GM19025 (cell line): ENCODE measurements around the gene RUFY2.
"Not testable (repeated sequence)": the region's sequence is repeated elsewhere in the genome, so short reads cannot be mapped to it uniquely, and the experiment has no call there.

Experiments
- ATAC-seq: cut with Tn5 transposase; IDR thresholded peaks from one replicate; pipeline ENCODE4 v1.9.1; 2021; ENCODE audit warnings: mild to moderate bottlenecking, low read depth, moderate library complexity; ENCODE audit not compliant: unreplicated experiment

Gene RUFY2

DNA sequence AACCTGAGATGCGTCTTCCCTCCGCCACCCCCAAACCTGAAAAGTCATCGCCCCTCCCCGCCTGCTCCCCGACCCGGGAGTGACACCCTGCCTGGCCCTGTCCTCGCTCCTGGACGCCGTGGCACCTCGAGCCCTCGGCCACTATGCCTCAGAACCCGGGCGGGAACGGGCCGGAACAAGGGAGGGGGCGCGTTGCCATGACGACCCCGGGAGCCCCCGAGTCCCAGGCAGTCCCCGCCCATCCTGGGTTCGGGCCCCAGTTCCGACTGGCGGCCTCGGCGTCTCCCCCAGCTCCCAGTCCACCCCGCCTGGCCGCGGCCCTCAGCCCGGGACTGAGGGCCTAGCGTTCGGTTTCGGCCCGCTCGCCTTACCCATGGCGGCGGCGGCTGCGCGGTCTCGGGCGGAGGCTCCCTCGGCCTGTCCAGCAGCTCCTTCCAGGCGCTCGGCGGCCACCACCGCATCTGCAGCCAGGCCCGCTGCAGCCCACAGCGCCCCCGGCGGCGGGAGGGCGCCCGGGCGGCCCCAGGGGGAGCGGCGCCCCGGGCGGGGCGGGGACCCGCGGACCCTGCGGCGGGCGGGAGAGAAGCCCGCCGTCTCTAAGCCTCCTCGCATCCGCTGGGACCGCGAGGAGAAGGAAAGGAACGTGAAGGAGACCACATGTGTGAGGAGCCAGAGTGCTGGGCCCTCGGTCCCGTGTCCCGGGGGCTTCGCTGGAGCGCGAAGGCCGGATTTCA, at the start of gene RUFY2:
RUFY2 (minus strand) TSS at position 463 of the 734 bp plus-strand sequence; CDS start at position 375, 88 bp downstream.
- ATAC-seq: peak; percentile 96

- not testable (repeated sequence) for ATAC-seq
These were observed 42.6 kb upstream of the RUFY2 start for GRCh38 chr10:68449698-68450097.

- ATAC-seq: no peak
These were observed 39.1 kb upstream of the RUFY2 start for GRCh38 chr10:68446179-68446578.

- no peak for ATAC-seq
These were observed 35.9 kb upstream of the RUFY2 start for GRCh38 chr10:68442971-68443370.

- ATAC-seq: no peak
These were observed 33.8 kb upstream of the RUFY2 start for GRCh38 chr10:68440898-68441297.

GRCh38 chr10:68435803-68436202, 28.7 kb upstream of the RUFY2 start:
- ATAC-seq: no peak

DNA sequence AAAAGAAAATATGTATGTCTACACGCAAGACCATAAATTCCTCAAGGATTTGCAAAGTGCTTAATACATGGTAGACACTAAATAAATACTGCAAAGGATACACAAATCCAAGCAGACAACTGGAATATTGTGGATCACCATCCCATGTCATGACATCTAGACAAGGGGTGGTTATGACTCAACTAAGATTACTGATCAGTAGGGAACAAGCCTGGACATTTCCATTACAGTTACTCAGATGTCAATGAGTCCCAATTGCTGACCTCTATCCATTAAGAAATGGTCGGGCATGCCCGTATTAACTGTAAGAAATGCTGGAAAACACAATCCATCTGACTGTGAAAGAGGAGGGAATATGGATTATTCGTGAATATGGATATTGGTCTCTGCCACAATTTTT, 27.6 kb upstream of the RUFY2 start:
- ATAC-seq: no peak

DNA sequence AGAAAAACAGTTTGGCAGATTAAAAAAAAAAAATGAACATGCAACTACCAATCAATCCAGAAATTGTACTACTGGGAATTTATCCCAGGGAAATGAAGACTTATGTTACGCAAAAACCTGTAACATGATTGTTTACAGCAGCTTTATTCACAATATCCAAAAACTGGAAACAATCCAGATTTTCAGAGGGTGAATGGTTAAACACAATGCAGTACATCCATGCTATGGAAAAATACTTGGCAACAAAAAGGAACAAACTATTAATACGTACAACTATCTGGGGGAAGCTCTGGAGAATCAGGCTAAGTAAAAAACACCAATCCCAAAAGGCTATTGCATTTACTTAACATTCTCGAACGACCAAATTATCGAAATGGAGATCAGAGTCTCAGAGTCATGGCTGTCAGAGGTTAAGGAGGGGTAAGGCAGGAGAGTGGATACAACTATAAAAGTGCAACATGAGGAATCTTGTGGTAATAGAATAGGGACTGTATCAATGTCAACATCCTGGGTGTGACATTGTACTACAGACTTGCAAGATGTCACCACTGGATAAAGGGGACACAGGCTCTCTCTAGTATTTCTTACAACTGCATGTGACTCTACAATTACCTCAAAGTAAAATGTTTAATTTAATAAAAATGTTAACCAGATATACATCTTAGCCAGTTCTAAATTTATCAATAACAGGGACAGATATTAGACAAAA, 21.5 kb upstream of the RUFY2 start:
- ATAC-seq: no peak

GRCh38 chr10:68424454-68425014, 17.5 kb upstream of the RUFY2 start:
- ATAC-seq: no peak

- ATAC-seq: no peak
These were observed 16.4 kb upstream of the RUFY2 start for GRCh38 chr10:68423522-68423921.

GRCh38 chr10:68419376-68419775, 12.3 kb upstream of the RUFY2 start:
- ATAC-seq: no peak

DNA sequence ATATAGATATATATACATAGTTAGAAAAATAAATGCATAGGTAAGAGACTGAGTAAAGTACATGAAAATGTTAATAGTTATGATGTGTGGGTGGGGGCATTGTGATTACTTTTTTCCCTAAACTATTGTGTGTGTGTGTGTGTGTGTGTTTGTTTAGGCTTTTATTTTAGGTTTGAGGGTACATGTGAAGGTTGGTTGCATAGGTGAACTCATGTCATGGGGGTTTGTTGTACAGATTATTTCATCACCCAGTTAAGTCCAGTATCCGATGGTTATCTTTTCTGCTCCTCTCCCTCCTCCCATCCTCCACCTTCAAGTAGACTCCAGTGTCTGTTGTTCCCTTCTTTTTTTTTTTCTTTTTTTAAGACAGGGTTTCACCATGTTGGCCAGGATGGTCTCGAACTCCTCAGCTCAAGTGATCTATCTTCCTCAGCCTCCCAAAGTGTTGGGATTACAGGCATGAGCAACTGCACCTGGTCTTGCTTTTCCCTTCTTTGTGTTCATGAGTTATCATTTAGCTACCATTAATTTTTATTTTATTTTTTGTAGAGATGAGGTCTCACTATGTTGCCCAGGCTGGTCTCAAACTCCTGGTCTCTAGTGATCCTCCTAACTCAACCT, 1.9 kb upstream of the RUFY2 start:
- ATAC-seq: no peak

- ATAC-seq: peak; percentile 20
These were observed 814 bp downstream of the RUFY2 start for GRCh38 chr10:68406111-68406814.

- no peak for ATAC-seq
These were observed 3.4 kb downstream of the RUFY2 start for GRCh38 chr10:68403701-68404100.

GRCh38 chr10:68402276-68402675, 4.8 kb downstream of the RUFY2 start:
- no peak for ATAC-seq

DNA sequence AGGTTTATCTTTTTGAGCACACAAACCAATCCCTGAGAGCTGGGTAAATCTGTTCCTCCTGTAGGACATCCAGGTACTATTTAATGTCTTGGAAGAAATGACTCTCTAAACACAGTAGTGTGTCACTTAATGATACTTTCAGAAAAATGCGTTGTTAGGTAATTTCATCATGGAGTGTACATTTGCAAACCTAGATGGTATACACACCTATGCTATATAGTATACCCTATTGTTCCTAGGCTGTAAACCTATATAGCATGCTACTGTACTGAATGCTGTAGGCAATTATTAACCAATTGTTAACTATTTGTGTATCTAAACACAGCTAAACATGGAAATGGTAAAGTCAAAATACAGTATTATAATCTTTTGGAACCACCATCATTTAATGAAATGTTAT, 10.1 kb downstream of the RUFY2 start:
- no peak for ATAC-seq

- no peak for ATAC-seq
These were observed 21.3 kb downstream of the RUFY2 start for GRCh38 chr10:68385740-68386139.

- no peak for ATAC-seq
These were observed 35.5 kb downstream of the RUFY2 start for GRCh38 chr10:68371604-68372003.

- no peak for ATAC-seq
These were observed 40.0 kb downstream of the RUFY2 start for GRCh38 chr10:68367121-68367520.

DNA sequence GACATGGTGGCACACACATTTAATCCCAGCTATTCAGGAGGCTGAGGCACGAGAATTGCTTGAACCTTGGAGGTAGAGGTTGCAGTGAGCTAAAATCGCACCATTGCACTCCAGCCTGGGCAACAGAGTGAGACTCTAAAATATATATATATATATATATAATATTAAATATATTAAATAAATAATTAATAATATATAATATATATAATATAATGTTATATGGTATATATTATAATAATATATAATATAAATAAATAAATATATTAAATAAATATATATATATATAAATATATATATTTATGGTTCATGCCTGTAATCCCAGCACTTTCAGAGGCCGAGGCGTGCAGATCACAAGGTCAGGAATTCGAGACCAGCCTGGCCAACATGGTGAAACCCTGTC, 40.5 kb downstream of the RUFY2 start:
- ATAC-seq: no peak

DNA sequence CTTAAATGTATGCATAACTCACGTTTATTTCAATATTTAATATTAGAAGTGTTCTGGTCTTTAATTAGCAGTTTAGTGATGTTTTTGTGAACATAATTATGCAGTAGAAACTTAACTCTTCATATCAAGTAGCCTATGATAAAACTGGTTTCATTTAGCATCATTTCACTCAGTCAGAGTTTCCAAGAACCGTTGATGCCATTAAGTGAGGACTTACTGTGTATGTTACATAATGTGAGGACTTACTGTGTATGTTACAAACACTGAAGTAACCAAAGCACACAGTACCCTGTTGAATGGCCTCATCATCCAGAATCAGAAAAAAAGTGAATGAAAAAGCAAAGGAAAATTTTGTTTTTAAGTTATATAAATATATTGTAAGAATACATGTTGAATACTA, 41.5 kb downstream of the RUFY2 start:
- no peak for ATAC-seq
